ENCODE data around the gene KASH5.

Gene KASH5

DNA sequence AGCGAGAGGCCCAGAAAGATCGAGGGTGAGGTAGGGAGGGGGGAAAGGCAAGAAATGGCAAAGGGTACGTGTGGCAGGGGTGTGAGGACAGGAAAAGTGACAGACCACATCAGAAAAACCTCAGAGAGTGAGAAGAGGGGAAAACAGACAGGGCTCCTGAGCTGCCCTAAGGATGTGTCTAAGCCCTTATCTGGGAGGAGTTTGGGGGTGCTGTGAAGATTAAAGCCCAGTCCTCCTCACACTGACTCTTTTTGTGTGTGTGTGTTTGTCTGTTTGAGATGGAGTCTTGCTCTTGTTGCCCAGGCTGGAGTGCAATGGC is 35.9 kb downstream of the KASH5 start:
- no peak overlapping the region for H3K4me3 ChIP-seq (ENCODE audit: low read depth, low read length)
- TF ChIP-seq, protein P1, sequence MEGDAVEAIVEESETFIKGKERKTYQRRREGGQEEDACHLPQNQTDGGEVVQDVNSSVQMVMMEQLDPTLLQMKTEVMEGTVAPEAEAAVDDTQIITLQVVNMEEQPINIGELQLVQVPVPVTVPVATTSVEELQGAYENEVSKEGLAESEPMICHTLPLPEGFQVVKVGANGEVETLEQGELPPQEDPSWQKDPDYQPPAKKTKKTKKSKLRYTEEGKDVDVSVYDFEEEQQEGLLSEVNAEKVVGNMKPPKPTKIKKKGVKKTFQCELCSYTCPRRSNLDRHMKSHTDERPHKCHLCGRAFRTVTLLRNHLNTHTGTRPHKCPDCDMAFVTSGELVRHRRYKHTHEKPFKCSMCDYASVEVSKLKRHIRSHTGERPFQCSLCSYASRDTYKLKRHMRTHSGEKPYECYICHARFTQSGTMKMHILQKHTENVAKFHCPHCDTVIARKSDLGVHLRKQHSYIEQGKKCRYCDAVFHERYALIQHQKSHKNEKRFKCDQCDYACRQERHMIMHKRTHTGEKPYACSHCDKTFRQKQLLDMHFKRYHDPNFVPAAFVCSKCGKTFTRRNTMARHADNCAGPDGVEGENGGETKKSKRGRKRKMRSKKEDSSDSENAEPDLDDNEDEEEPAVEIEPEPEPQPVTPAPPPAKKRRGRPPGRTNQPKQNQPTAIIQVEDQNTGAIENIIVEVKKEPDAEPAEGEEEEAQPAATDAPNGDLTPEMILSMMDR (IDR thresholded peaks at IDR 0.05; ENCODE audit: low read depth, low read length): no peak

DNA sequence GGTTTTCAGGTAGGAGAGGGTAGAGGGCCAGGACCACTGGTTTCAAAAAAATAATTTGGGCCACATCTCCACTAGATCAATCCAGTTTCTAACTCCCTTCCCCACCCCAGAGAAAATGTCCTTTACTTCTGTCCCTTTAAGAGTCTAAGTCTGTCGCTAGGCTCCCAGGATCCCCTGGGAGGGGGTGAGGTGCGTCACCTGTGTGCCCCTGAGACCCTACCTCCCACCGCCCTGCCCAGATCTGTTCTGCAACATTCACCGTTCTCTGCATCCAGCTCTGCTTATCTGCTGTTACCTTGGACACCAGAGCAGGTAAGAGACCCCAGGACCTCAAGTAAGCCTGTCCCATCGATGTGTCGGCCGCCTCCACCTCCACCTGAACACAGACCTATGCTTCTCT is 37.1 kb downstream of the KASH5 start, which contains the start of gene GFY:
GFY (plus strand) TSS at position 211 of the 400 bp plus-strand sequence. CDS start 1,043 bp downstream, outside the sequence.
- TF ChIP-seq, protein P1 (IDR thresholded peaks at IDR 0.05; ENCODE audit: low read depth, low read length): no peak
- H3K4me3 ChIP-seq (ENCODE audit: low read depth, low read length): no peak within 1 kb of the TSS

DNA sequence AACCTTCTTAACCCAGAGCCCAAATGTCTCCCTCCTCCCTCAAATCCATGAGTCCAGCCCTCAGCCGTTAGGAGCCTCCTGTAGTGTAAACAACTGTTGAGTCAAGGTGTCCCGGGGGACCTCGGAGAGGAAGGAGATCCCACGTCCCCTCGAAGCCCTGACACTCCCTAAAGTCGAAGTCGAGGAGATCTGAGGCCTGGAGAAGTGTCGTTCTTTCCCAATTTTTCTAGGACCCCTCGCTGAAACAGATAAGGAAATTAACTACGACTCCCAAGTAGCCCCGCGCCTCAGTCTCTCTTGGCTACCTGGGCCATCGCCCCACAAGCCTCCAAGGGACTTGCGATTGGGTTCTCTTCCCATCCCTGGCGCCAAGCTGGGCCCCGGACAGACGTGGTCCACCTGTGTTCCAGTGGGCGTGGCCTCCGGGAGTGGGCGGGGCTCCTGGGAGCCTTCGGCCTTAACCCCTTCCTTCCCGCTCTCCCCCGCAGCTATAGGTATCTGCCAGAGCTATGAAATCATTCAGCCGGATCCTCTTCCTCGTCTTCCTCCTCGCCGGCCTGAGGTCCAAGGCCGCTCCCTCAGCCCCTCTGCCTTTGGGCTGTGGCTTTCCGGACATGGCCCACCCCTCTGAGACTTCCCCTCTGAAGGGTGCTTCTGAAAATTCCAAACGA is 38.0 kb downstream of the KASH5 start:
- H3K4me3 ChIP-seq (ENCODE audit: low read depth, low read length): no peak overlapping the region
- TF ChIP-seq, protein P1 (IDR thresholded peaks at IDR 0.05; ENCODE audit: low read depth, low read length): no peak

- TF ChIP-seq, protein P1 (IDR thresholded peaks at IDR 0.05; ENCODE audit: low read depth, low read length): no peak
- no peak overlapping the region for H3K4me3 ChIP-seq (ENCODE audit: low read depth, low read length)
Measured at GRCh38 chr19:49427339-49427738, 39.3 kb downstream of the KASH5 start.

GRCh38 chr19:49427855-49428546 is 40.0 kb downstream of the KASH5 start:
- TF ChIP-seq, protein P1 (IDR thresholded peaks at IDR 0.05; ENCODE audit: low read depth, low read length): no peak
- no peak overlapping the region for H3K4me3 ChIP-seq (ENCODE audit: low read depth, low read length)

DNA sequence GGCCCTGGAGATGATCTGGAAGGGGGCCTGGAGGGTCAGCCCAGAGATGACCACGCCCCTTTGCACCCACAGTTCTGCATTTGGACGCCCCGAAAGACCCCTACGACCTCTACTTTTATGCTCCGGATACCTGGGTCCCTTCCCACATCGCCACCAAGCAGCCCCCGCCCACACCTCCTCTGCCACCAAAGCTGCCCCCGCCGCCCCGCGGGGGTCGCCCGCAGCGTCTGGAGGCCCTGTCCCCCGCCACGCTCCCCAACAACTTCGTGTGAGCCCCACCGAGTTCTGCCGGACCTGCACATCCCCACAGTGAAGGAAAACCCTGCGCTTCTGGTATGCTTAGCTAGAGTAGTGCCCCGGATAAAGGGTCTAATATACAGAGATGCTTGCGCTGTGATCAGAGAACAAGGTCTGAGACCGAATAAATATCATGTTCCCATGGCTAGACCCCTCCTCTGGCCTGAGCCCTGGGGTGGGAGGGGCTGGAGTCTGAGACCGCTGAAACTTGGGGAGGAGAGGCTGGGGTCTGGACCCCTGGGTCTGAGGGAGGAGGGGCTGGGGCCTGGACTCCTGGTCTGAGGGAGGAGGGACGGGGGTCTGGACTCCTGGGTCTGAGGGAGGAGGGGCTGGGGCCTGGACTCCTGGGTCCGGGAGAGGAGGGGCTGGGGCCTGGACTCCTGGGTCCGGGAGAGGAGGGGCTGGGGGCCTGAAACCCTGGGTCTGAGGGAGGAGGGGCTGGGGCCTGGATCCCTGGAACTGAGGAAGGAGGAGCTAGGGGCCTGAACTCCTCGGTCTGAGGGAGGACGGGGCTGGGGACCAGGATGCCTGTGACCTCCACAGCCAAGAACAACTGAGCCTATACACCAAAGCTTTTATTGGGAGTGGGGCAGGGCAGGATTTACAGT is 40.8 kb downstream of the KASH5 start:
- TF ChIP-seq, protein P1 (IDR thresholded peaks at IDR 0.05; ENCODE audit: low read depth, low read length): no peak

More for the DNA sequence above, 40.8 kb downstream of the KASH5 start:
- H3K4me3 ChIP-seq (ENCODE audit: low read depth, low read length): no peak overlapping the region

Data from WI38 (cell line).